NCI-H1417 (cell line): ENCODE measurements around the gene LEUTX.
"Not testable (repeated sequence)": the region's sequence is repeated elsewhere in the genome, so short reads cannot be mapped to it uniquely, and the experiment has no call there.

Source experiments
- DNase-seq, 3 experiments: peaks; one replicate each; lab custom pipeline; 2025; lab: John Stamatoyannopoulos, UW

The LEUTX gene

DNA sequence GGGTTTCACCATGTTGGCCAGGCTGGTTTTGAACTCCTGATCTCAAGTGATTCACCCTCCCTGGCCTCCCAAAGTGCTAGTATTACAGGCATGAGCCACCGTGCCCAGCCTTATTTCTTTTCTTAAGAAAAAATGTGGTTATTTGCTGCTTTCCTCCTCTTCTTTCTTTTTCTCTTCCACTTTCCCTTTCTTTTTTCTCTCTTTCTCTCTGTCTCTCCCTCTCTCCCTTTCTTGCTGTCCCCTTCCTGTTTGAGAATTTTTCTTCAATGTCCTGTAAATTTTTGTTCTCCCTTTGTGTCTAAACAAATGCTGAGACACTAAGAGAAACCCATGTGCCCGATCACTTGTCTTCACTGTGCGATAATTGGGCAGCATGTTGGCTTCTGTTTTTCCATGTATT is 2.2 kb downstream of the LEUTX start:
- no peak for DNase-seq

DNA sequence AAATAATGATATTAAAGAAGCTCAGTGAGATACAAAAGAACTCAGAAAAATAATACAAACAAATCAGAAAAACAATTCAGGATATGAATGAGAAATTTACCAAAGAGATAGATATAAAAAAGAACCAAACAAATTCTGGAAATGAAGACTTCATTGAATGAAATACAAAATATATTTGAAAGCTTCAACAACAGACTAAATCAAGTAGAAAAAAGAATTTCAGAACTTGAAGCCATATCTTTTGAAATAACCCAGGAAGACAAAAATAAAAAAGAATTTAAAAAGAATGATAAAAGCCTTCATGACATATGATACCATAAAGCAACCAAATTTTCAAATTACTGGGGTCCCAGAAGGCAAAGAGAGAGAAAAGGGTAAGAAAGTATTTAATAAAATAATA is 9.6 kb downstream of the LEUTX start:
- DNase-seq: no peak

DNA sequence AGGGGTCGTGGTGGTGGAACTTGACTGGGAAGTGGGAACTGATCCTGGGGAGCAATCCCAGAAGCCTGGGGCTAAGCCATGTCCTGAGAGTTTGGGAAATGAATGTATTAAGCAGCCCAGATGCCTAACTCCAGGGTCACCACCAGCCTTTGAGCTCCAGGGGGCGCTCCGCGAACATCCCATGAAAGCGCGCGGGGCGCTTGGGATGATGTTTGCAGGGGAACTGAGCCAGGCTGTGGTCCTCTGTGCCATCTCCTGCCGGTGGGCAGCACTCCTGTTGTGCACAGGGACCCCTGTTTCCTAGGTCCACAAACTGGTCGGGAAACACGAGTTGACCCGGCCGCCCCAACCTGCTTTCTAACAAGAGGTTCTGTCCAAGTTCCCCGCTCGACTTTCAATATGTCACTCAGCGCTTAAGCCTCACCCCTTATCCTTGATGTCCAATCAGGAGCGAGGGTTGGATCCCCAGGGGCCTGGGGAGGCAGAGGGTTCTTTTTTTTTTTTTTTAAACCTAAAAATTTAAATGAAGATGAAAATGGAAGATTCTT is 14.4 kb downstream of the LEUTX start:
- DNase-seq: peak; percentile 60 to 85 (median 82)

DNA sequence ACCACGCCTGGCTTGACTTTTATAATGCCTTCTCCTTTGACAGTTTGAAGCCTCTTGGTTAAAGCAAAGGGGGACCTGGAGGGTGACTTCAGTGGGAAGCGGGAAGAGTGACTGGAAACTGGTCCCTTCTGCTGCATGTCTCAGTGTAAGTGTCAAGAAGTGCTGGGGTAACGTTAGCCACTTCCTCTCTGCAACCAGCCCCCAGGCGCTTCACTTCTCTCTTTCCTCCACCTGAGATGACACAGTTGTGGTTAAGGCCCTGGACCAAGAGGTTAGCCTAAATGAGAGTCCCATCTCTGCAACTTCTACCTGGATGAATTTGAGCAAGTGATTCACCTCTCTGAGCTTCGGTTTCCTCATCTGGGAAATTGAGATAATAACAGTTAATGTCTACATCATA is 16.3 kb downstream of the LEUTX start:
- no peak for DNase-seq

DNA sequence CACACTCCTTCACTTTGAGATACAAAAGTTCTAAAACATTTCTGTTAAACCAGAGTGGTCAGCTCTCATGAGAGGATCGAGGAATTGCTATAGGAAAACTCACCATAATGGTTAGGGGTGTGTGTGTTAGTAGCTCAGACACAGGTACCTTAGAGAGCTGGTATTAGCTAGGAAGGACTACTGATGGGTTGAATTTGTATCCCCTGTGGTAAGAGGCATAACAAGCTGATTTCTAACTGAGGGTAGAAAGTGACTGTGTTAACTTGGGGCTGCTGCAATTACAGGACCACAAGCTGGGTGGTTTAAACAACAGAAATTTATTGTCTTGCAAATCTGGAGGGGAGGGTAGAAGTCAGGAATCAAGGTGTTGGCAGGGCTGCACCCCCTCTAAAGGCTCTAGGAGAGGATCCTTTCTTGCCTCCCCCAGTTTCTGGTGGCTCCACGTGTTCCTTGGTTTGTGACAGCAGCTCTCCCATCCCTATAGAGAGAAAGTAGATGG is 17.4 kb downstream of the LEUTX start:
- no peak for DNase-seq

DNA sequence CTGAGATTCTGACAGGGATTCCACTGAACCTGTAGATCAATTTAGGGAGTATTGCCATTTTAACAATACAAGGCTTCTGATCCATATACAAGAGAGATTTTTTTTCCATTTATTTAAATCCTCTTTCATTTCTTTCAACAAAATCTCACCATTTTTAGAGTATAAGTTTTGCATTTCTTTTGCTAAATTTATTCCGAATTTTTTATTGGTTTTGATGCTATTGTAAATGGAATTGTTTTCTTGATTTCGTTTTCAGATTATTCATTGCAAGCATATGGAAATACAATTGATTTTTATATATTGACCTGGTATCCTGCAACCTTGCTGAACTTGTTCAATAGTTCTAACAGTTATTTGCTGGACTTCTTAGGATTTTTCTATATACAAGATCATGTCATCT is 18.4 kb downstream of the LEUTX start:
- no peak for DNase-seq

DNA sequence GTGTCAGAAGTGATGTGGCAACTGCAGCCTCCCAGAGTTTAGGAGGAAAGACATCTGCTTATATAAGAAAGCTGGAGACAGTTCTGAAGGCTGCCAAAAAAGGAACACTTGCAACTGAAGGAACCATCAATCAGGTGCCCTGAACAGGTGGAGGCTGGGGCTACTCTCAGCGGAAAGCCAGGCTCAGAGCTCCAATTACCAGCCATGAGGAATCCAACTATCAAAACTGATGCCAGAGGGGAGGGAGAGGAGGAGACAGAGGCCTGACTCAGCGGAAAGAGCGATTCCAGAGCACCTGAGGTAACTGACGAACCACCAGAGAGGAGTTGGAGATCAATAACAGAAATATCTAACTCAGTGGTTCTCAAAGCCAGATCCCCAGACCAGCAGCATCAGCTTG is 24.3 kb downstream of the LEUTX start:
- DNase-seq: peak in 1 of 3 experiments; percentile 4

DNA sequence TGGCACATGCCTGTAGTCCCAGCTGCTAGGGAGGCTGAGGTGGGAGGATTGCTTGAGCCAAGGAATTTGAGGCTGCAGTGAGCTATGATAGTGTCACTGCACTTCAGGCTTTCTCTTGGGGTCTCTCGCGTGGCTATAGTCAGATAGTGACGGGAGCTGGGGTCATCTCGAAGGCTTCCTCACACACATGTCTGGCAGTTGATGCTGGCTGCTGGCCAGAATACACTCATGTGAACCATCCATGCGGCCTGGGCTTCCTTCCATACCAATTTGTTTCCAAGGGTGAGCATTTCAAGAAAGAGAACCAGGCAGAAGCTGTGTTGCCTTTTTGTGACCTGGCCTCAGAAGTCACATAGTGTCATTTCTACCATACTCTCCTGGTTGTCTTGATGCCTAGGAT is 26.4 kb downstream of the LEUTX start:
- DNase-seq: no peak

DNA sequence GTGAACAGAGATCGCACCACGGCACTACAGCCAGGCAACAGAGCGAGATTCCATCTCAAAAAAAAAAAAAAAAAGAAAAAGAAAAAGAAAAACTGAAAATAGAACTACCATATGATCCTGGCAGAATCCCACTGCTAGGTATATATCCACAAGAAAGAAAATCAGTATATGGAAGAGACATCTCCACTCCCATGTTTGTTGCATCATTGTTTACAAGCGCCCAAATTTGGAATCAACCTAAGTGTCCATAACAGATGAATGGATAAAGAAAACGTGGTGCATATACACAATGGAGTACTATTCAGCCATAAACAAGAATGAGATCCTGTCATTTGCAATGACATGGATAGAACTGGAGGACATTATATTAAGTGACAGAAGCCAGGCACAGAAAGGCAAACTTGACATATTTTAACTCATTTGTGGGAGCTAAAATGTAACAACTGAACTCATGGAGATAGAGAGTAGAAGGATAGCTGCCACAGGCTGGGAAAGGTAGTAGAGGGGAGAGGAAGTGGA is 29.3 kb downstream of the LEUTX start:
- no peak for DNase-seq

DNA sequence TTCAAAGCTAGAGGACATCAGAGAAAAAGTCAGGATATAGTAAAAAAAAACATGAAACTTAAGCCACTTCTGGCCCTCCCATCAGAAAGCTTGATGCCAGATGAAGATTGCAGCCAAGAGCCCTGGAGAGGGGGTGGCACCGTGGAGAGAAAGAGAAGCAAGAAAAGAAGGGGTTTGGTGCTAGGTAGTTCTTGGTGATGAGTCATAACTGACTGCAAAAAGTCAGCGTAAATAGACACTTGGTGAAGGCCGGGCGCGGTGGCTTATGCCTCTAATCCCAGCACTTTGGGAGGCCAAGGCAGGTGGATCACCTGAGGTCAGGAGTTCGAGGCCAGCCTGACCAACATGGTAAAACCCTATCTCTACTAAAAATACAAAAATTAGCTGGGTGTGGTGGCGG is 30.0 kb downstream of the LEUTX start:
- not testable (repeated sequence) for DNase-seq

DNA sequence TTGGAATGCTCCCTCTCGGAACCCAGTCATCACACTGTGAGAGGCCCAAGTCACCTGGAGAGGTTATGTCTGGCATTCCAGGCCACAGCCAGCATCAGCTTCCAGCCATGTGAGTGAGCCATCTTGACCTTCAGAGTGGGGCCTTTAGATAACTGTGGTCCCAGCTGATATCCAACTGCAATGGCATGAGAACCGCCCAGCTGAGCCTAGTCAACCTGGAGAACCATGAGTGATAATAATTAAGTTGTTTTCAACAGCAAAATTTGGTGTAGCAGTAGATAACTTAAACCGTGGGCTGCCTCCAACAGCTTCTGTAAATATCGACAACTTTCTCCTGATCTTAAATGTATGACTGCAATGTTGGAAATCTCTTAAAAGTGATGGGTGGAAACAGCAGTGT is 30.7 kb downstream of the LEUTX start:
- no peak for DNase-seq

DNA sequence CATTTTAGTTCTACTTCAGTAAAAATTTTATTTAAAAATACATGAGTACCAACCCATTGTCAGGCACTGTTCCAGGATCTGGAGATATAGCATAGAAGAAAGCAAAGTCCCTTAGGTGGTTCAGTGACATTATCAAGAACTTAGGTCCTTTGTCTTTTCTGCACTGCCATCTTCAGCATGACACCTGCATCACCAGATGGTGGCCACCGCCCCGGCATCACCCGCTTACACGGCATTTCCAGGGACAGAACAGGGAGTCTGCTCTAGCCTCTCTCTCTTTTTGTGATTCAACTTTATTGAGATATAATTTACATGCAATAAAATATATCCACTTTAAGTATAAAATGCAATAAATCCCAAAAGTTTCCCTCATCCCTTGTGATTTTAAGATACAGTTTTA is 31.8 kb downstream of the LEUTX start:
- no peak for DNase-seq

DNA sequence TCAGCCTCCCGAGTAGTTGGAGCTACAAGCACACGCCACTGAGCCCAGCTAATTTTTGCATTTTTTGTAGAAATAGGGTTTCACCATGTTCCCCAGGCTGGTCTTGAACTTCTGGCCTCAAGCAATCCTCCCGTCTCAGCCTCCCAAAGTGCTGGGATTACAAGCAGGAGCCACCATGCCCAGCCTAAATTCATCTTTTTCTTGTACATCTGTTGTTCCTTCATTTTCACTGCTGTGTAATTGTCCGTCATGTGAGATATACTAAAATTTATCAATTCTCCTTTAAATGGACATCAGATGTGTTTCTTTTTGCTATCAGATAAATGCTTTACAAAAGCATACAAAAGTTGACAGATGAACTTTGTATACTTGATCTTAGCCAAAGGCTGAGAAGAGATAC is 32.4 kb downstream of the LEUTX start:
- DNase-seq: no peak

DNA sequence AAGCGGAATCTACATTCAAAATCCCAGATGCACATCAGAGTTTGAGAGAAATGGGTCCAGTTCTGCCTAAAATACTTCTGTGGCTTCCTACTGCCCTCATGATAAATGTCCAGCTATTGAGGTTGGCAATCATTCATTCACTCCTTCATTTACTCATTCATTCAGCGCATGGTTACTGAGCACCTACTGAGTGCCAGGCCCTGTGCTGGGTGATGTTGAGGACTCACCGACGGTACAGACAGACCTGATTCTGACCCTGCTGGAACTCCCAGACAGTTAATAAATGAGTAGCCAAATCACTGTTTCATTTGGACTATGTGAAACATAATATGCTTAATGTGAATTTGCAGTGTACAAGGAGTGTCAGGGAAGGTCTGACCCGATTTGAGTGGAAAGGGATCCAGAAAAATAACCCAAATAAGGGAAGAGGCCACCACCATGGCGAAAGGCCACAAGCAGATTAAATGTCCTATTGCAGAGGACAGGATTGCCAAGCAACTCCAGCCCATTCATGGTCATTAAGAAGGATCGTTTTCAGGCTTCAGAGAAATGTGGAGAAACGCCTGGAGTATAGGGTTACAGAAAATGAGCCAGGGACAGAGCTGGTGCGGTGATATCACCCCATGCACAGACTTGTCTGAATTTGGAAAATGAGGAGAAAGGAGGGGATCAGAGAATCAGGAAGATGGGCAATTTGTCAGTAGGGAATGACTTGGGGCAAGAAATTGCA is 34.8 kb downstream of the LEUTX start:
- peak in 1 of 3 experiments; percentile 6 for DNase-seq

DNA sequence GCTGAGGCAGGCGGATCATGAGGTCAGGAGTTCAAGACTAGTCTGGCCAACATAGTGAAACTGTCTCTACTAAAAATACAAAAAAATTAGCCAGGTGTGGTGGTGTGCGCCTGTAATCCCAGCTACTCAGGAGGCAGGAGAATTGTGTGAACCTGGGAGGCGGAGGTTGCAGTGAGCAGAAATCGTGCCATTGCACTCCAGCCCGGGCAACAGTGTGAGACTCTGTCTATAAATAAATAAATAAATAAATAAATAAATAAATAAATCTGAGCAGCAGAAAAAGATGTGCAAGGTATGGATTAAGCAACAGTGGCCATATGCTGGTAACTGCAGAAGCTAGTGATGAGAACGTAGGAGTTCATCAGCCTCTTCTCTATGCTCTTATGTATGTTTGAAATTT is 35.5 kb downstream of the LEUTX start:
- DNase-seq: not testable (repeated sequence)

DNA sequence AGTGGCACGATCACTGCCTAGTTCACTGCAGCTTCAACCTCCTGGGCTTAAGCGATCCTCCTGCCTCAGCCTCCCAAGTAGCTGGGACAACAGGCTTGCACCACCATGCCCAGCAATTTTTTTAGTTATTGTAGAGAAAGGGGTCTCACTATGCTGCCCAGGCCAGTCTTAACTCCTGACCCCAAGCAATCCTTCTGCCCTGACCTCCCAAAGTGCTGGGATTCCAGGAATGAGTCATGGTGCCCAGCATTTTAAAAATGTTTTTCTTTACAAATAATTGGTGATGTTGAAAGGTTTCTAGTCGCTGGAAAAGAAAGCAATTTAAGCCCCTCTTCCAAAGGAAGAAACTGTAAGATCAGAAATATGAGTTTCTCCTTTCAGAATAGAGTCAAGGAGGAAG is 35.9 kb downstream of the LEUTX start:
- DNase-seq: no peak

DNA sequence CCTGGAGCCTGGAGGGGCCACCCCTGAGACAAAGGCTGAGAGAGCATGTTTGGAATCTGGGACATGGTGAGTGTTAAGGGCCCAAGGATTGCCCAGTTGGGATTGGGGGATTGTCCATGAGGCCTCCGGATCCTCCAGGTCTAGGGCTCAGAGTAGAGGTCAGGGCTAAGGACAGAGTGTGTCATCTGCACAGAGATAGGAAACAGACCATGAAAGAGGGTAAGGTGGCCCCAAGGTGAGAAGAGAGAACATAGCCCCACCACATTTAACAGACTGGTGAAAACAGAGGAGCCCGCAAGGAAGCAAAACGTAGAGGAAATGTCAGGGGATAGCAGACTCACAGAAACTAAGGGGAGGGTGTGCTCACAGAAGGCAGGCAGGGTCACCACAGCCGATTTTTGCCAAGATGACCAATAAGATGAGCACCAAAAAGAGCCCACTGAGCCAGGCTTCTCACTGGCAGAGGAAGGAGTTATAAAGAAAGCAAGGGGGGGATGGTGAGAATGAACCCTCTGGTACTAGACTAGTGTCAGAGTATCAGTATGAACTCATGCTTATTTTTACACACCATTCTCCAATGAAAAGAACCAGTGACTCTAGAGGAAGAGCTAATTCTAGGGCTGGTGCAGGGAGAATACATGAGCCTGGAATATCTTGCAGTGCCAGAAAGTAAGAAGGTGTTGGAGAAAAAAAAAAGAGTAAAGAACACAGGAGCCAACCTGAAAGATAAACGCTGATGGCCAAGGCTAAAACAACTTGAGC is 37.8 kb downstream of the LEUTX start:
- no peak for DNase-seq

DNA sequence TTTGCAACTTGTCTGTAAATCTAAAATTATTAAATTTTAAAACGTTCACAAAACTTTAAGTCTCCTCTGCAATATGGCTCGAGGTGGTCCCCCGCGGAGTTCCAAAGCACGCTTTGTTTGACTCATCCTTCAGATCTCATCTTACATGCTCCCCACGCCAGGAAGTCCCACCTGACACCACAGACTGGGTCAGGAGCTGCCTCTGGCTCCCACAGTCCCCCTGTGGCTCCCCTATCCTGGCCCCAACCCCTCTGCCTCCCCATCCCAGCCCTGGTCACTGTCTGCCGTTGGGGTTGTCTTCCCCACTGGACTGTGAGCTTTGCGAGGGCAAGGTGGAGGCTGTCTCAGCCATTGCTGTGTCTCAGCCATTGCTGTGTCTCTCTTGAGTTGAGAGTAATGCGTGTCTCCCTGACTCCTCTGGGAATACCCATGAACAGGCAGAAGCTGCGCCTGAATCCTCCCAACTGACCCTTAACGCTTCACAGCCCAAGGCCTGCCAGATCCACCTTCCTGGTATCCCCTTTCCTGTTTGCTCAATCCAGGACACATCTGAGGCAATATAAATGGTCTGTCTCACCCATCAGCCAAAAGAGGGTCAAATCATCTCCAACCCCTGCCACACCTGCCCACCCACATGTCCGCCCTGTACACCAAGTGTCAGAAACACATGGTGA is 39.4 kb downstream of the LEUTX start:
- no peak for DNase-seq

DNA sequence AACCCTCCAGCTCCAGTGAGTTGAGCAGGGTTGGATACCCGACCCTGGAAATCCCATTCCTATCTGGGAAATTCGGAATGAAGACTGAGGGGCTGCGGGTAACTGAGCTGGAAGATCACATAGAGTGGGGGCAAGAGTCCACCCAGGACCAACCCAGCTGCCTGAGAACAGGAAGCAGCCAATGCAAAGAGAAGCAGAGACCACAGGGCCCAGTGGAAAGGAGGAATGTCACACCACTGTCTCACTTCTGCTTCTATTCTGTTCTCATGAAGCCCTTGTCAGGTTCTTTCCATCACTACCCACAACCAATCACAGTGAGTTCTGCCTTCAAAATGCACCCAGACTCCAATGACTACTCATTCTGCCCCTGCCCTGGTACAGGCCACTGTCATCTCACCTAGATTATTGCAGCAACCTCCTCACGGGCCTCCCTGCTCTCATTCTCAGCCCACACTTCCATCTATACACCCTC is 40.0 kb downstream of the LEUTX start:
- no peak for DNase-seq

DNA sequence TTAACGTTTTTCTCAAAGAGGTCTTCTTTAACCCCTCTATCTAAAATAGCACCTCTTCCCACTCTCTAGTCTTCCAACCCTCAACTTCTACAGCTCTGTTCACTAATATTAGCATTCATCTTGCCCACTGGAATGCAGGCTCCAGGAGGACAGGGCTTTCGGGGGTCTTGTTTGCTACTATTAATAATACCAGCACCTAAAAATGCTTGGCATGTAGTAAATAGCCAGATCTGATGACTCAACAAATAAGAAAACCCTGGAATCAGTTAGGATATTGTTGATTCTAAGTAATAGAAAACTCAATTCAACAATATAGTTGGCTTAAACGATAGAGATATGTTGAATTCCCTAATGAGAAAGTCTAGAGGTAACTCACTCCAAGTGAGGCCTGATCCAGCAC is 41.1 kb downstream of the LEUTX start:
- no peak for DNase-seq

DNA sequence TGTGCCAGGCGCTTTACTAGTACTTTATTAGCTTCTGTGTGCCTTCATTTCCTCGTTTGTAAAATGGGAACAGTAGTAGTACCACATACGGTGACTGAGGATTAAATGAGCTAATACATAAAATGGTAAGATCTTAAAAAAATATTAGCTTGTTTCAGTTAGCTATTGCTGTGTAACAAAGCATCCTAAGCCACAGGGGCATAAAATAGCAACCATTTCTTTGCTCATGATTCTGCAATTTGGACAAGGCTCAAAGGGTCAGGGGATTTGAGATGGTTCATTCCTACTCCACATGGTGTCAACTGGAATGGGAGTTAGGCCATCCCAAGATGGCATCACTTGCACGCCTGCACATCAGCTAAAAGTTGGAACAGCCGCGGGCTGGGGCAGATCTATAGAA is 42.0 kb downstream of the LEUTX start:
- no peak for DNase-seq

DNA sequence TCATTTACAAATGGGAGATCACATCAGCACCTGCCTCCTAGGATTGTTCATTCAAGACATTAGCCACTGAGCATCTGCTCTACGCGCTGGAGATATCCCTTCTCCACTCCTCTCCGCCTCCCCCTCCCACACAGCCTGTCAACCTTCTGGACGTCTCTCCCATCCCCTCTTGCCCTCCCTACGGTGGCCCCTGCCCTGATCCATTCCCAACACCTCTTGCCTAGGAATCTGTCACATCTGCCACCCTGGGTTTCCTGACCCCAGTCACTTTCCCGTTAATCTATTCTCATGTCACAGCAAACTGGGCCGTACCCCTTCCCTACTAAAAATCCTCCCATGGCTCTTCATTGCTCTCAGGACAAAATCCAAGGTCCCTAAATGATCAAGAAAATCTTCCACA is 45.0 kb downstream of the LEUTX start:
- peak in 2 of 3 experiments; percentile 28 to 44 for DNase-seq
